ENCODE results near the gene RFX8. TPM values are rescaled to one million over a fixed set of nuclear protein-coding genes. Genes with fewer than 3 reads are reported as not detected.

The RFX8 gene
- total RNA-seq, 4 donors from 2014 or later: 2.6 to 3.9 TPM; not detected in 2

GRCh38 chr2:101401906-101402305 is 73.0 kb downstream of the RFX8 start:
- DNase-seq (ENCODE audit: low spot score): no peak
- no peak for ATAC-seq (ENCODE audit: low FRiP score)
- TF ChIP-seq CTCF (IDR thresholded peaks at IDR 0.05): no peak

GRCh38 chr2:101401326-101401665 is 73.6 kb downstream of the RFX8 start:
- ATAC-seq (ENCODE audit: low FRiP score): no peak
- no peak for TF ChIP-seq CTCF (IDR thresholded peaks at IDR 0.05)
- DNase-seq (ENCODE audit: low spot score): no peak

- ATAC-seq (ENCODE audit: low FRiP score) (no peak), DNase-seq (ENCODE audit: low spot score) (no peak)
- no peak for TF ChIP-seq CTCF (IDR thresholded peaks at IDR 0.05)
Measured at GRCh38 chr2:101400506-101401325, 74.2 kb downstream of the RFX8 start.

GRCh38 chr2:101400048-101400447 is 74.9 kb downstream of the RFX8 start:
- no peak for ATAC-seq (ENCODE audit: low FRiP score)
- no peak for TF ChIP-seq CTCF (IDR thresholded peaks at IDR 0.05)
- DNase-seq (ENCODE audit: low spot score): no peak

- TF ChIP-seq CTCF (IDR thresholded peaks at IDR 0.05): no peak
- ATAC-seq (ENCODE audit: low FRiP score): no peak
- DNase-seq (ENCODE audit: low spot score): no peak
Measured at GRCh38 chr2:101399021-101399799, 75.7 kb downstream of the RFX8 start.

GRCh38 chr2:101398116-101398821 is 76.6 kb downstream of the RFX8 start:
- TF ChIP-seq CTCF (IDR thresholded peaks at IDR 0.05): no peak
- DNase-seq (ENCODE audit: low spot score) (no peak), ATAC-seq (ENCODE audit: low FRiP score) (no peak)
